Kidney (tissue), 14 donors: ENCODE measurements around the gene FUNDC1. TPM values are rescaled to one million over a fixed set of nuclear protein-coding genes. Genes with fewer than 3 reads are reported as not detected.
"Not testable (repeated sequence)": the region's sequence is repeated elsewhere in the genome, so short reads cannot be mapped to it uniquely, and the experiment has no call there.

Experiments
- DNase-seq, 5 donors: peaks; one replicate each; pipeline ENCODE4 v3.0.0-alpha.2; 2013 to 2020
- FAIRE-seq: peaks from 2 replicates; lab custom pipeline; 2012; peaks lifted over from hg19 to GRCh38; lab: Jason Lieb, UNC
- H3K27ac ChIP-seq, 2 donors: one replicate each; pipeline ENCODE4 v1.7.0; 2013; ENCODE audit warnings: low read depth in 2 of 2, low read length in 2 of 2, inconsistent platforms in 1 of 2
- H3K27me3 ChIP-seq: one replicate; pipeline ENCODE4 v1.7.1; 2013; ENCODE audit warnings: low read length, inconsistent platforms; ENCODE audit not compliant: control insufficient read depth, insufficient read depth
- H3K36me3 ChIP-seq, 3 donors: one replicate each; pipeline versions ENCODE4 v1.7.0 to v1.7.1; 2013; ENCODE audit warnings: low read length in 3 of 3, control low read depth in 1 of 3, inconsistent platforms in 1 of 3; ENCODE audit not compliant: insufficient read depth in 3 of 3, control insufficient read depth in 2 of 3
- H3K4me1 ChIP-seq, 3 donors: one replicate each; pipeline versions ENCODE4 v1.7.0 to v1.7.1; 2013; ENCODE audit warnings: low read length in 3 of 3, inconsistent platforms in 1 of 3, low read depth in 1 of 3; ENCODE audit not compliant: control insufficient read depth in 2 of 3, insufficient read depth in 2 of 3
- H3K4me3 ChIP-seq, 3 donors: one replicate each; pipeline versions ENCODE4 v1.7.0 to v1.8.1; 2013; ENCODE audit warnings: low read length in 3 of 3, control low read depth in 1 of 3, inconsistent platforms in 1 of 3
- H3K9ac ChIP-seq, 3 donors: one replicate each; pipeline versions ENCODE4 v1.7.0 to v1.7.1; 2013; ENCODE audit warnings: low read length in 3 of 3, control low read depth in 1 of 3, inconsistent platforms in 1 of 3
- H3K9me3 ChIP-seq, 3 donors: one replicate each; pipeline versions ENCODE4 v1.7.0 to v1.7.1; 2013; ENCODE audit warnings: low read length in 3 of 3, control low read depth in 1 of 3, inconsistent platforms in 1 of 3; ENCODE audit not compliant: control insufficient read depth in 2 of 3, insufficient read depth in 1 of 3
- CTCF ChIP-seq: IDR thresholded peaks from 3 replicates; pipeline ENCODE4 v1.5.1; 2012; ENCODE audit warnings: mild to moderate bottlenecking, moderate library complexity, borderline replicate concordance; ENCODE audit not compliant: insufficient read depth; ENCODE audit errors: extremely low read depth
- intact Hi-C: fragments of 100-400 bp; cut with DNase I; formaldehyde crosslinking; loops from one replicate; pipeline ENCODE4 v1.11.1; 2022
- polyA plus RNA-seq: library from polyadenylated mRNA; stranded (reverse); fragments of 350-450 nt; fragmentation: Illumina TruSeq; extraction: RNeasy Lipid Tissue Mini Kit (QIAGEN cat#74804); gene quantifications from one replicate; pipeline ENCODE4 v1.2.3, GENCODE V29; 2014; ENCODE audit warnings: low read depth, low replicate concordance; ENCODE audit not compliant: insufficient read depth
- total RNA-seq: library from RNA; stranded (reverse); fragmentation: NEBNext Ultra II Directional; extraction: Animal tissue kit (Norgen Biotek cat#: 25700); gene quantifications from one replicate; pipeline ENCODE4 v1.2.1, GENCODE V29; 2021
- donor health status: control.
- donor health status: control.
- donor health status: control.
- donor health status: control.
- donor health status: control.
- donor health status: DM: yes; HTN: yes; CAD: no.
- donor health status: Normal renal cell carcinoma (clear cell type).

FUNDC1 gene
- total and polyA plus RNA-seq, 2 donors from 2014 or later = 17.0 to 37.9 TPM

- Histone ChIP-seq H3K36me3 (no peaks in the 10 kb centered on the region), H3K27me3 (no peaks in the 10 kb centered on the region), H3K27ac (no peak overlapping the region), H3K9ac (no peak overlapping the region), H3K9me3 (no peaks in the 10 kb centered on the region), H3K4me3 (no peak overlapping the region), H3K4me1 (no peaks in the 10 kb centered on the region)
- intact Hi-C loops = no loop called here
- no peak for FAIRE-seq
- no peak for TF ChIP-seq CTCF
- no peak for DNase-seq
Measured at GRCh38 chrX:44550563-44550962, 7.9 kb upstream of the FUNDC1 start.

- intact Hi-C loops, H3K27ac ChIP-seq, H3K4me1 ChIP-seq, H3K27me3 ChIP-seq, H3K4me3 ChIP-seq, H3K9ac ChIP-seq, H3K36me3 ChIP-seq, DNase-seq, H3K9me3 ChIP-seq: not testable (repeated sequence)
- peak; percentile 69 for FAIRE-seq
Measured at GRCh38 chrX:44545454-44545853, 2.8 kb upstream of the FUNDC1 start.

GRCh38 chrX:44544036-44544435, 1.4 kb upstream of the FUNDC1 start:
- FAIRE-seq (no peak), DNase-seq (no peak)
- H3K9ac ChIP-seq = no peak overlapping the region
- H3K4me1 ChIP-seq = peaks cover 0 to 3% (median 0%) of the 10 kb centered on the region in 3 donors
- no peak overlapping the region for H3K4me3 ChIP-seq
- H3K27me3 ChIP-seq = no peaks in the 10 kb centered on the region
- no peak for TF ChIP-seq CTCF
- intact Hi-C loops = no loop called here
- no peaks in the 10 kb centered on the region for H3K36me3 ChIP-seq
- no peaks in the 10 kb centered on the region for H3K9me3 ChIP-seq
- H3K27ac ChIP-seq = no peak overlapping the region

- H3K27ac ChIP-seq = no peak overlapping the region
- no peak for TF ChIP-seq CTCF
- no peak overlapping the region for H3K4me3 ChIP-seq
- intact Hi-C loops = no loop called here
- FAIRE-seq (peak; percentile 35), DNase-seq (no peak)
- H3K27me3 ChIP-seq = no peaks in the 10 kb centered on the region
- H3K36me3 ChIP-seq = peaks cover 0 to 5% (median 2%) of the 10 kb centered on the region in 3 donors
- H3K9me3 ChIP-seq = no peaks in the 10 kb centered on the region
- no peaks in the 10 kb centered on the region for H3K4me1 ChIP-seq
- H3K9ac ChIP-seq = no peak overlapping the region
Measured at GRCh38 chrX:44536198-44536597, 6.5 kb downstream of the FUNDC1 start.
